T-cell (primary cell): ENCODE results near the gene KCNE1. TPM values are rescaled to one million over a fixed set of nuclear protein-coding genes. Genes with fewer than 3 reads are reported as not detected.
"Not testable (repeated sequence)": the region's sequence is repeated elsewhere in the genome, so short reads cannot be mapped to it uniquely, and the experiment has no call there.

ENCODE experiments used
- ATAC-seq, 4 experiments: fragments of 200-7000 bp in 3 of 4; fragments of 150-1000 bp in 1 of 4; cut with Tn5 transposase; replicated peaks in 1 of 4; 1 replicate in 3 of 4; 2 replicates in 1 of 4; pipeline ENCODE4 v1.10.0; 2021; ENCODE audit warnings: moderate library complexity in 3 of 4, mild to moderate bottlenecking in 2 of 4, moderate number of reproducible peaks in 1 of 4
- CTCF ChIA-PET, 2 donors: fragments of 300-600 bp; sonication (Branson Sonifier 250); formaldehyde crosslinking; loops; one replicate each; lab custom pipeline; 2022; ENCODE audit warnings: antibody characterized with exemption in 2 of 2; lab: Charles Lee
- POLR2A ChIA-PET, 2 donors: fragments of 300-600 bp; sonication (Branson Sonifier 250); formaldehyde crosslinking; loops; one replicate each; lab custom pipeline; 2022; ENCODE audit warnings: antibody characterized with exemption in 2 of 2; lab: Charles Lee
- DNase-seq, 35 experiments: peaks; one replicate each; pipeline versions ENCODE4 v3.0.0 to v3.0.0-alpha.2; 2013 to 2023
- H3K27ac ChIP-seq: one replicate; pipeline ENCODE4 v1.5.1; 2013; ENCODE audit warnings: low read length
- H3K27me3 ChIP-seq, 2 experiments: replicated peaks in 1 of 2; 1 replicate in 1 of 2; 2 replicates in 1 of 2; pipeline versions ENCODE4 v1.6.1 to v1.7.0; 2013; ENCODE audit warnings: low read length in 1 of 2, mixed read lengths in 1 of 2; ENCODE audit not compliant: control insufficient read depth in 2 of 2, insufficient read depth in 2 of 2; ENCODE audit errors: extremely low read depth in 1 of 2
- H3K36me3 ChIP-seq, 2 donors: 1 replicate in 1 of 2; 2 replicates in 1 of 2; pipeline versions ENCODE4 v1.6.1 to v1.7.0; 2013; ENCODE audit warnings: low read length in 1 of 2; ENCODE audit not compliant: control insufficient read depth in 2 of 2, insufficient read depth in 1 of 2; ENCODE audit errors: extremely low read depth in 1 of 2
- H3K4me1 ChIP-seq, 2 experiments: 1 replicate in 1 of 2; 2 replicates in 1 of 2; pipeline versions ENCODE4 v1.6.1 to v1.7.0; 2013; ENCODE audit warnings: low read length in 2 of 2, mixed read lengths in 1 of 2; ENCODE audit not compliant: insufficient read depth in 2 of 2, control insufficient read depth in 1 of 2; ENCODE audit errors: extremely low read depth in 1 of 2
- H3K4me3 ChIP-seq, 2 donors: 1 replicate in 1 of 2; 2 replicates in 1 of 2; pipeline versions ENCODE4 v1.5.1 to v1.7.0; 2013; ENCODE audit warnings: mild to moderate bottlenecking in 2 of 2, low read length in 1 of 2, moderate library complexity in 1 of 2; ENCODE audit not compliant: control insufficient read depth in 1 of 2; ENCODE audit errors: extremely low read depth in 1 of 2
- H3K9me3 ChIP-seq: 2 replicates; pipeline ENCODE4 v1.7.0; 2013
- H3K27ac Mint-ChIP-seq, 2 donors: one replicate each; pipeline ENCODE4 v1.8.0; 2020 to 2021; ENCODE audit warnings: mild to moderate bottlenecking in 2 of 2, mixed read lengths in 2 of 2
- H3K27me3 Mint-ChIP-seq, 2 donors: one replicate each; pipeline ENCODE4 v1.8.0; 2021 to 2022; ENCODE audit warnings: mixed read lengths in 2 of 2
- H3K36me3 Mint-ChIP-seq: one replicate; pipeline ENCODE4 v1.8.0; 2021; ENCODE audit warnings: mixed read lengths
- H3K4me1 Mint-ChIP-seq, 3 donors: one replicate each; pipeline ENCODE4 v1.8.0; 2020 to 2022; ENCODE audit warnings: mixed read lengths in 3 of 3, mild to moderate bottlenecking in 1 of 3
- H3K4me3 Mint-ChIP-seq, 3 donors: one replicate each; pipeline ENCODE4 v1.8.0; 2020 to 2022; ENCODE audit warnings: mild to moderate bottlenecking in 3 of 3, mixed read lengths in 3 of 3, moderate library complexity in 3 of 3
- H3K9me3 Mint-ChIP-seq, 3 donors: one replicate each; pipeline ENCODE4 v1.8.0; 2020 to 2022; ENCODE audit warnings: mixed read lengths in 3 of 3
- WGBS: methylation state at CpG from one replicate; pipeline ENCODE4 v1.1.5; 2013; ENCODE audit warnings: missing lambda C conversion rate; ENCODE audit not compliant: insufficient coverage; 5-methylcytosine and 5-hydroxymethylcytosine counted together
- total RNA-seq, 35 experiments: library from RNA in 6 of 35; stranded (reverse) in 6 of 35; fragments of 120-200 nt in 1 of 35; gene quantifications; one replicate each; pipeline versions ENCODE4 v1.2.1 to v1.2.4 and lab custom pipeline; 2013 to 2026

Gene KCNE1
- total RNA-seq, 5 donors from 2014 or later (not counting 1 experiment from before 2014, with no cell fraction given): 0.20 to 0.39 (median 0.32) TPM; not detected in 2

- H3K27ac Mint-ChIP-seq, H3K4me1 Mint-ChIP-seq, POLR2A ChIA-PET, H3K4me3 ChIP-seq, H3K27me3 ChIP-seq, CTCF ChIA-PET, H3K27me3 Mint-ChIP-seq, H3K9me3 ChIP-seq, ATAC-seq, H3K9me3 Mint-ChIP-seq, H3K4me3 Mint-ChIP-seq, H3K27ac ChIP-seq, H3K36me3 ChIP-seq, DNase-seq, H3K4me1 ChIP-seq, H3K36me3 Mint-ChIP-seq: not testable (repeated sequence)
- no CpG with 5 or more reads among the region's 5 CpGs for WGBS
These were observed 111.5 kb downstream of the KCNE1 start for GRCh38 chr21:34400522-34400921.

Other genes starting within 250 kb of the KCNE1 start
- gene KCNE2, start 148.2 kb downstream of the KCNE1 start, total RNA-seq: under 1 TPM in 1 of 5 donors, not detected in 4; 0.25 TPM
- 10 to 100 TPM in 1 of 5 donors, 1 to 10 TPM in 4; 7.1 to 11.7 (median 8.3) TPM for gene SMIM11, start 136.7 kb downstream of the KCNE1 start, total RNA-seq
- gene SMIM34, start 88.3 kb downstream of the KCNE1 start, total RNA-seq: not detected
- 1 to 10 TPM; 5.2 to 8.2 (median 5.8) TPM for gene RCAN1, start 102.9 kb upstream of the KCNE1 start, total RNA-seq
- gene CLIC6, start 156.8 kb upstream of the KCNE1 start, total RNA-seq: under 1 TPM; 0.10 to 0.98 (median 0.46) TPM